H1 (cell line): Measurements from ENCODE around the gene PFKP. TPM values are rescaled to one million over a fixed set of nuclear protein-coding genes. Genes with fewer than 3 reads are reported as not detected.

Source experiments
- BRCA1 ChIP-seq: IDR thresholded peaks from 2 replicates; pipeline ENCODE4 v1.6.1; 2012; ENCODE audit warnings: low read depth, low read length, improper control_type of control experiment
- CHD1 ChIP-seq: IDR thresholded peaks from 2 replicates; pipeline ENCODE4 v1.6.1; 2012; ENCODE audit warnings: low read depth, low read length, improper control_type of control experiment
- RAD21 ChIP-seq, 2 experiments: IDR thresholded peaks in 1 of 2; conservative IDR thresholded peaks in 1 of 2; 2 replicates each; pipeline ENCODE4 v1.6.1; 2011; ENCODE audit warnings: low read depth in 2 of 2, low read length in 2 of 2, improper control_type of control experiment in 1 of 2, inconsistent platforms in 1 of 2, mild to moderate bottlenecking in 1 of 2, moderate library complexity in 1 of 2
- SIX5 ChIP-seq: IDR thresholded peaks from 2 replicates; pipeline ENCODE4 v1.6.1; 2011; ENCODE audit warnings: mild to moderate bottlenecking, low read depth, low read length
- polyA plus RNA-seq, 7 experiments: library from polyadenylated mRNA; depleted of rRNA in 3 of 7; stranded (reverse) in 5 of 7; unstranded in 2 of 7; fragments of >200 nt in 5 of 7; fragments of 200-250 nt in 2 of 7; gene quantifications; 1 replicate in 5 of 7; 2 replicates in 1 of 7; 4 replicates in 1 of 7; pipeline versions ENCODE4 v1.2.1 to v1.2.3, GENCODE V29; 2011 to 2013; ENCODE audit warnings: missing spikeins in 2 of 7, mixed read lengths in 2 of 7
- total RNA-seq: library from RNA; stranded (reverse); fragmentation: NEBNext Ultra II Directional; extraction: Animal tissue kit (Norgen Biotek cat#: 25700); gene quantifications from 2 replicates; pipeline ENCODE4 v1.2.1, GENCODE V29; 2021
- TF ChIP-seq, protein P1 (sequence below): IDR thresholded peaks from 2 replicates; pipeline ENCODE4 v1.6.1; 2012; ENCODE audit warnings: inconsistent platforms

Gene PFKP
- total and polyA plus RNA-seq, 2 of the 8 experiments (the other 6 are each of a cell fraction or from before 2014, with no cell fraction given) = 51.2 to 128 TPM

DNA sequence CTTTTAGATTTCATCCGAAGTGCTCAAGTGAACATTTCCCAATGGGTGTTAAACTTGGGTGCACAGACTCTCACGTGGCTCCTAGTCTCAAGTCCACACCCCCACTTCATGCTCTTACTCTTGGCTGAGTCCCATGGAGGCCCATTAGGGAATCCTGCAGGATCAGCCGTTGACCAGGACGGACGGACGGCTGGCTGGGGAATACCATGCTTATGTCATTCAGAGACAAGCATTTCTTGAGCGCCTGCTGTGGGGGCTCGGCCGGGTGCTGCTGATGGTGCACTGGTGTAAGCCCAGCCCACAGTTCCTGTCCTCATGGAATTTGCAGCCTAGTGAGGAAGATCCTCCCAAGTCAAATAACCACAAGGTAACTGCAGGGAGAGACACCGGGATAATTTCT lies 60.6 kb downstream of the PFKP start (continued):
- TF ChIP-seq SIX5 (no peak), CHD1 (no peak), BRCA1 (no peak), RAD21 (IDR thresholded peaks at IDR 0.05 in 1 of 2, conservative IDR thresholded peaks at IDR 0.05 in 1 of 2; ENCODE audit: low read depth in 2 of 2, low read length in 2 of 2) (no peak)
- TF ChIP-seq, protein P1, sequence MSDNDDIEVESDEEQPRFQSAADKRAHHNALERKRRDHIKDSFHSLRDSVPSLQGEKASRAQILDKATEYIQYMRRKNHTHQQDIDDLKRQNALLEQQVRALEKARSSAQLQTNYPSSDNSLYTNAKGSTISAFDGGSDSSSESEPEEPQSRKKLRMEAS = no peak
- TF ChIP-seq, all 59 proteins: peak for 0
